ENCODE data around the gene JOSD1. TPM values are rescaled to one million over a fixed set of nuclear protein-coding genes. Genes with fewer than 3 reads are reported as not detected.

The JOSD1 gene
- total and polyA plus RNA-seq, 9 donors = 33.6 to 138 (median 48.7) TPM

DNA sequence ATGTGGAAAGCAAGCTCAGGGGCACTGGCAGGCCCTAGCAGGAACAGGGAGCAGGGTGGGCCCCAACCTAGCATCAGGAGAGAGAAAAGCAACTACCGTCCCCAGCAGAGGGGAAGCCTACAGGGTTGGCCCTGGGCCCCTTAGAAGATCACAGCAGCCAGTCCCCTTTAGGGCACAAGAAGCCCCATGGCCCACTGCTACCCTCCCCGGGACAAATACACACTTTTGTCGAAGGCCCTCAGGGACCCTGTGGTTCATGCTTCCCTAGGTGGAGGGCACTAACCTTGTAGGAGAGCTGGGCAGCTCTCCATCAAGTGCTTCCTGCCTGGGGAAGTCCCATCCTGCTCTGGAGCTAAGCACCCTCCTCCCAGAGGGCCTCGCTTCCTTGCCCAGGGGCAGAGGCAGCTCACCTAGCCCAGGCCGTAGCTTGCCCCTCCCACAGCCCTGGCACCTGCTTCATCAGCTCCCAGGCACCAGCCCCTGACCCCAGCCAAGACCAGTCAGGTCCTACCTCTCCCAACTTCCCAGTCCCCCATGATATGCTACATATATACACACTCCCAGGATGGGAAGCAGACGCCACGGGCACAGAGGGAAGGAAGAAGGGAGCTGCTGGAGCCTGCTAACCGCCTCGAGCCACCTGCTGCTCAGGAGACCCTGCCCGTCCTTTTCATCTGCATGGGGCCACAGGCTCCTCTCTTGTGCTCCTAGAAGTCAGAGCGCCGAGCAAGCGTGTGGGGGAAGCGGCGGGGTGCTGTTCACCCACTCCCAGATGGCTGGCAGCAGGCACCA is 34.9 kb upstream of the JOSD1 start:
- DNase-seq = peak in 1 of 5 donors; percentile 29

GRCh38 chr22:38735126-38735464 is 34.4 kb upstream of the JOSD1 start:
- intact Hi-C loops (cut with DNase I) = no loop called here
- H3K4me1 ChIP-seq (ENCODE audit: insufficient read depth) = peaks cover 20% of the 10 kb centered on the region
- H3K36me3 ChIP-seq = no peaks in the 10 kb centered on the region
- H3K27ac ChIP-seq = peak overlapping the region in 1 of 2 donors; percentile 71
- H3K9me3 ChIP-seq = no peaks in the 10 kb centered on the region
- H3K4me3 ChIP-seq = no peak overlapping the region
- DNase-seq = peak in 2 of 5 donors; percentile 20 to 39
- 78 to 92% (median 89%) methylated on average over 7 of the region's 7 CpGs for WGBS, 3 donors
- no peak for TF ChIP-seq EP300 (IDR thresholded peaks at IDR 0.05)
- no peak for TF ChIP-seq POLR2A (IDR thresholded peaks at IDR 0.05)
- TF ChIP-seq, protein P1, sequence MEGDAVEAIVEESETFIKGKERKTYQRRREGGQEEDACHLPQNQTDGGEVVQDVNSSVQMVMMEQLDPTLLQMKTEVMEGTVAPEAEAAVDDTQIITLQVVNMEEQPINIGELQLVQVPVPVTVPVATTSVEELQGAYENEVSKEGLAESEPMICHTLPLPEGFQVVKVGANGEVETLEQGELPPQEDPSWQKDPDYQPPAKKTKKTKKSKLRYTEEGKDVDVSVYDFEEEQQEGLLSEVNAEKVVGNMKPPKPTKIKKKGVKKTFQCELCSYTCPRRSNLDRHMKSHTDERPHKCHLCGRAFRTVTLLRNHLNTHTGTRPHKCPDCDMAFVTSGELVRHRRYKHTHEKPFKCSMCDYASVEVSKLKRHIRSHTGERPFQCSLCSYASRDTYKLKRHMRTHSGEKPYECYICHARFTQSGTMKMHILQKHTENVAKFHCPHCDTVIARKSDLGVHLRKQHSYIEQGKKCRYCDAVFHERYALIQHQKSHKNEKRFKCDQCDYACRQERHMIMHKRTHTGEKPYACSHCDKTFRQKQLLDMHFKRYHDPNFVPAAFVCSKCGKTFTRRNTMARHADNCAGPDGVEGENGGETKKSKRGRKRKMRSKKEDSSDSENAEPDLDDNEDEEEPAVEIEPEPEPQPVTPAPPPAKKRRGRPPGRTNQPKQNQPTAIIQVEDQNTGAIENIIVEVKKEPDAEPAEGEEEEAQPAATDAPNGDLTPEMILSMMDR (IDR thresholded peaks at IDR 0.05) = no peak
- H3K27me3 ChIP-seq = no peaks in the 10 kb centered on the region

More for the DNA sequence above, 34.9 kb upstream of the JOSD1 start:
- WGBS, 3 donors = 80 to 88% (median 87%) methylated on average over 14 to 15 of the region's 15 CpGs
- Histone ChIP-seq H3K27ac (peak overlapping the region in 1 of 2 donors; percentile 71), H3K9me3 (no peaks in the 10 kb centered on the region), H3K4me1 (ENCODE audit: insufficient read depth) (peaks cover 20% of the 10 kb centered on the region), H3K27me3 (no peaks in the 10 kb centered on the region), H3K36me3 (no peaks in the 10 kb centered on the region), H3K4me3 (no peak overlapping the region)
- intact Hi-C loops (cut with DNase I) = no loop called here
- TF ChIP-seq EP300 (IDR thresholded peaks at IDR 0.05) = no peak
- TF ChIP-seq POLR2A (IDR thresholded peaks at IDR 0.05) = no peak

DNA sequence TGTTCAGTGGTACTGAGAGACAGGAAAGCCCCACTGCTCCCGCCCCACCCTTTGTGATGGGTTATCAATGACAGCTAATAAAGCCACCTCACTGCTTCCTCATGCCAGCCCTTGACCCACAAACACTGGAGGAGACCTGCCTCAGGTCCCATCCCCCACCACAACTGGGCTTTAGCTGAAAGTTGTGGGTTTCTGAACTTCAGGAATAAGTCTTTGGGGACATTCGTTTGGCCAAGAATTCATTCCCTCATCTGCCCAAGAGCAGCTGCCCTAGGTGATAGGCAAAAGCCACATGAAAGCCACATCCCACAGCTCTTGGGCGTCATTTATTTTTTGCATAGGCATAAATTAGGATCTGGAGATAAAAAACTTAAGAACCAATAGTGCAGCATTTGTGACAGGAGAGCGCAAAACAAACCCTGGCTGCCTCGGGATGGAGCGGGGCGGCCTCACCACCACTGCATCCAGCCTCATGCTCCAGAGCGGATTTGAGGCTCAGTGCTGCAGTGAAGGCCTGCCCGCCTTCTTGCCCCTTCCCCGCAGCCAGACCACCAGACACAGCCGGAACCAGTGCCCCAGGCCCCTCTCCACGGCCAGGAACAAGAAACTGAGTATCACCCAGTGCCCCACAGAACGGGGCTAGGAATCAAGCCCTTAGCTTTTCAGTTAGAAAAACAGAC is 33.8 kb upstream of the JOSD1 start:
- Histone ChIP-seq H3K9me3 (no peaks in the 10 kb centered on the region), H3K4me1 (ENCODE audit: insufficient read depth) (peaks cover 20% of the 10 kb centered on the region), H3K27me3 (no peaks in the 10 kb centered on the region), H3K36me3 (no peaks in the 10 kb centered on the region), H3K27ac (peak overlapping the region in 1 of 2 donors; percentile 71), H3K4me3 (no peak overlapping the region)
- WGBS, 3 donors = 58 to 76% (median 65%) methylated on average over 13 of the region's 13 CpGs
- DNase-seq = peak in 3 of 5 donors; percentile 14 to 42 (median 36)
- no peak for TF ChIP-seq POLR2A (IDR thresholded peaks at IDR 0.05)
- TF ChIP-seq, protein P1 (IDR thresholded peaks at IDR 0.05) = no peak
- TF ChIP-seq EP300 (IDR thresholded peaks at IDR 0.05) = no peak
- intact Hi-C loops (cut with DNase I) = no loop called here

GRCh38 chr22:38733724-38734381 is 33.1 kb upstream of the JOSD1 start:
- 29 to 33% (median 32%) methylated on average over 8 of the region's 8 CpGs for WGBS, 3 donors
- H3K36me3 ChIP-seq = no peaks in the 10 kb centered on the region
- TF ChIP-seq, protein P1 (IDR thresholded peaks at IDR 0.05) = no peak
- TF ChIP-seq EP300 (IDR thresholded peaks at IDR 0.05) (no peak), POLR2A (IDR thresholded peaks at IDR 0.05) (no peak)
- H3K27ac ChIP-seq = peak overlapping the region; percentile 58 to 71
- H3K9me3 ChIP-seq = no peaks in the 10 kb centered on the region
- peaks cover 20% of the 10 kb centered on the region for H3K4me1 ChIP-seq (ENCODE audit: insufficient read depth)
- H3K27me3 ChIP-seq = no peaks in the 10 kb centered on the region
- H3K4me3 ChIP-seq = no peak overlapping the region
- intact Hi-C loops (cut with DNase I) = no loop called here
- peak; percentile 73 to 87 (median 75) for DNase-seq
